GM21381 (cell line): Measurements from ENCODE around the gene BTBD19.
"Not testable (repeated sequence)": the region's sequence is repeated elsewhere in the genome, so short reads cannot be mapped to it uniquely, and the experiment has no call there.

Experiments used
- ATAC-seq: cut with Tn5 transposase; IDR thresholded peaks from one replicate; pipeline ENCODE4 v1.9.1; 2021; ENCODE audit warnings: mild to moderate bottlenecking, moderate library complexity; ENCODE audit not compliant: unreplicated experiment

The BTBD19 gene, protein sequence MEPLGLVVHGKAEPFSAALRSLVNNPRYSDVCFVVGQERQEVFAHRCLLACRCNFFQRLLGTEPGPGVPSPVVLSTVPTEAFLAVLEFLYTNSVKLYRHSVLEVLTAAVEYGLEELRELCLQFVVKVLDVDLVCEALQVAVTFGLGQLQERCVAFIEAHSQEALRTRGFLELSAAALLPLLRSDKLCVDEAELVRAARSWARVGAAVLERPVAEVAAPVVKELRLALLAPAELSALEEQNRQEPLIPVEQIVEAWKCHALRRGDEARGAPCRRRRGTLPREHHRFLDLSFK

DNA sequence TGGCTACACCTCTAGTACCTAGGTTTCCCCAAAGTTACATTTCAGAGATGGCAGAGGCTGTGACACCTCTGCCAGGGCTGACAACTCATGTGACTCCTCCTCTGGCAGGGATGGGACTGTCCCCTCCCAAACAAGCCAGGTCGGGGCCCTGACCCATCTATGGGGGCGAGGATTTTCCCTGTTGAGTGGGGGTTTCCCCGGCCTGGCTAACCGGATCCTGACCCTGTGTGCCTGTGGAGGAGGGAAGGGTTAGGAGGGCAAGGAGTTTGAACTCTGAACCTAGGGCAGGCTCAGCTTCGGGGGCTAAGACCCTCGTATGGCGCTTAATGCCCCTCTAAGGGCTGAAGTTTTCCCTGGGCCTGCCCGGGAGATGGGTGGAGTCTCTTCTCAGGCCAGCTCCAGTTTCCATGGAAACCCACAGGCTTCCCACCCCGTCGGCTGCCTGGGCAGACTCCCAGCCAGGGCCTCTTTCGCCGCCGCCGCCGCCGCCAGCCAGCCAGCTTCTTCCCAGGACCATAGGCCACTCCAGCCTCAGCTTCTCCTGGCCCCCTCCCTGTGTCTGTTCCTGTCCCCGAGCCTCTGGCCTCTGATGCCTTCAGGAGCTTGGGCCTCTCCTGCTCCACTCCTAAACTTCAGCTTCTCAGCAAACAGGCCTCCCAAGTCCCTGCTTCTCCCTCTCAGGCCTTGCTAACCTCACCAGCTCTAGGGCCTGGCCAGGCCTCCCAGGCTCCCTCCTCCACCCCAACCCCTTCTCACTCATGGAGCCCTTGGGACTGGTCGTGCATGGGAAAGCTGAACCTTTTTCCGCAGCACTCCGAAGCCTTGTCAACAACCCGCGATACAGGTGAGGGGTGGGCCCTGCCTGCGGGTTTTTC is at the start of gene BTBD19:
Gene BTBD19, plus strand, starts transcription at position 461 of the 875 bp plus-strand sequence. Its CDS starts 298 bp downstream, at position 759.
- ATAC-seq, result peak; percentile 31

DNA sequence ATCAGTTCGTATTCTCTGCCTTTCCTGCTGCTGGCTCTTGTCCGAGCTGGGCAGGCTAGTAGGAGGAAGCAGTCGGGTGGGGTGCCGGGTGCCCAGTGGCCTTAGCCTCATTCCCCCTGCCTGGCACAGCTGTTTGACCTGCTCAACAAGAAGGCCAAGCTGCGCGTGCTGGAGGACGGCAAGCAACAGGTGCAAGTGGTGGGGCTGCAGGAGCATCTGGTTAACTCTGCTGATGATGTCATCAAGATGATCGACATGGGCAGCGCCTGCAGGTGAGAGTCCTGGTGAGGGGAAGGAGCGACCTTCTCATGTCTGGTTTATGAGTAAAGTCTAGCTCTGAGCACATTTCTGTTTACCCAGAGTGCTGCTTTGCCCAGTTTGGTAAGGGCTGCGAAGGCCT is 49.2 kb upstream of the BTBD19 start:
- ATAC-seq, result no peak

DNA sequence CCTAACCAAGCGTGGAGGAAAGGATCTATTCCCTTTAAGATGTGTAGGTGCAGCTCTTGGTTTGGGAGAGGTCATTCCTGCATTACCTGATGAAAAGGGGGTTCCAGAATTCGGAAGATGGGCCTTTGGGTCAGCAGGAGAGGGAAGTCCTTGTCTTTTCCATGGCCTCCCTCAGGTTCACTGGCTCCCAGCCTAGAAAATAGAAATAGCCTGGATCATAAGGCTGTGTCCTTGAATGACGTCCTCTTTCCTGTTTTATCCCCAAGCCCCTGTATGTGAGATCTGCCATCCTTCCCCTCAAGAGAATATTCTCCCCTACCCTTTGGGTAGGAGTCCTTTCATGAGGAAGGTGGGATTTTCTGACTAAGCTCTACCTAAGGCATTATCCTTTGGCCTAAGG is 47.4 kb upstream of the BTBD19 start:
- no peak for ATAC-seq

DNA sequence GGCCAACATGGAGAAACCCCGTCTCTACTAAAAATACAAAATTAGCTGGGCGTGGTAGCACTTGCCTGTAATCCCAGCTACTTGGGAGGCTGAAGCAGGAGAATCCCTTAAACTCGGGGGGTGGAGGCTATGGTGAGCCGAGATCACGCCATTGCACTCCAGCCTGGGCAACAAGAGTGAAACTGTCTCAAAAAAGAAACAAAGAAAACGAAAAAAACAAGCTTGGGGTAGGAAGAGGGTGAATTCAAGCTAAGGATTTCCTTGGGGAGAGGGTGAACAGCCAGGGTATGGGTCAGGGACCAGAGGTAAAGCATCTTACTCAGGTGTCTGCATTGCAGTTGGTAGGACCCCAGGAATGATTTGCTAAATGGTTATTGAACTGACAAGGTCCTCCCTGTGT is 41.9 kb upstream of the BTBD19 start:
- ATAC-seq, result not testable (repeated sequence)

DNA sequence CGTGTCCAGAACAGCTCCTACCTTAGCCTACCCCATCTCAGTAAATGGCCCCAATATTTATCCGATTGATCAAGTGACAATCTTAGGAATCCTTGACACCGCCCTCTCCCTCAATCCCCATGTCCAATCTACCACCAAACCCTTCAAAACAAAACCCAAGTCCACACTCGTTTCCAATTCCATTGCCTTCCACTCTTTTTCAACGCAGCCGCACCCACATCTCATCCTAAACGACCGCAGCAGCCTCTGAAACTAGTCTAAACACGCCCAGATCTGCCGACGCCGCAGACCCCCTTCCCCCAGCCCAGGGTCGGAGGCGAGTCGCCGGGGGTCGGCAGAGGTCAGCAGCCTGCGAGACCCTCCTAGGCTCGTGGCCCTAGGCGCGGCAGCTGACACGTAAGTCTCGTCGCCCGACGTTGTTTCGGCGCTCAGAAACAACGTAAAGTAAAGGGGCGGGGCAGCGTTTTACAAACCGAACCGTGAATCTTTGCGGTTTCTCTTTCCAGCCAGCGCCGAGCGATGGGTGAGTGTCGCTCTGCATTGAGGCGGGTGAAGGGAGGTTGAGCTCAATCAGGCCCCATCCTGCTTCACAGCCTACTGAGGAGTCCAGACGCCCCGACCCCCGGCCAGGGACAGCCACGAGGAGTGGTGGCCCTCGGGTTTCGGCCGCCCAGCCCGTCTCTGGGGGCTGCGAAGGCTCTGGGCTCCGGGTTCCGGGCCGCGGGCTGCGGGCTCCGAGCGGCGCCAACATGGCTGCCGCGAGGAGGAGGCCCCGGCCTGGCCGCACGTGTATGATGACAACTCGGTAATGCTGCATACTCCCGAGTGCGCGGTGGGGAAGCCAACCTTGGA is 33.0 kb upstream of the BTBD19 start, which contains the start of gene RPS8:
Gene RPS8, plus strand, starts transcription at position 463 of the 852 bp plus-strand sequence. Its CDS starts 57 bp downstream, at position 520.
- peak; percentile 76 for ATAC-seq

DNA sequence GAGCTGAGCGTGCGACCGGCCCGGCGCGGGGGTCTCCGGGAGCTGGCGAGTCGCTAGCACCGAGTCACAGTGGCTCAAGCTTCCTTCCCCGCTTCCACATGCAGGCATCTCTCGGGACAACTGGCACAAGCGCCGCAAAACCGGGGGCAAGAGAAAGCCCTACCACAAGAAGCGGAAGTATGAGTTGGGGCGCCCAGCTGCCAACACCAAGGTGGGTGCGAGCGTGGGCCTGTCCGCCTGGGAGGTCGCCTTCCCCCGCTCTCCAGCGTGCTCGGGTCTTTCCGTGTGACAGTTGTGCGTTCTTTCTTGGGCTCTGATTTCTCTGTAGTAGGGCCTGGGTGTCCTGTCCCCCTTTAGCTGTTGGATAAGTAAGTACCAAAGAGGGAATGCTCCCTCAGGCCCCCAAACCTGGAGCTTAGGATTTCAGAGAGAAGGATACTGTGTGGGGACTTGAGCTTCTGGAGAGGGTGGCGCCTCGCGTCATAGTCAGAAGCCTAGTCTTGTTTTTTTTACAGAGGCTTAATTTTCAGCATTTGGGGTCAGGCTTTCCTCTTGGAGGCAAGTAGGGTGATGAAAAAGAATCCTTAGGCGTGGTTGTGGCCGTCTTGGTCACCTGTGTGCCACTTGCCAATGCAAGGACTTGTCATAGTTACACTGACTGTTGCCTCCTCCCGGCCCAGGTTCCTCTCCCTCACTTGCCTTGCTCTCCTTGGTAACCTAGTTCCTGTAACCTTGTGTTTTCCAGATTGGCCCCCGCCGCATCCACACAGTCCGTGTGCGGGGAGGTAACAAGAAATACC is 32.2 kb upstream of the BTBD19 start:
- ATAC-seq, result peak; percentile 3

DNA sequence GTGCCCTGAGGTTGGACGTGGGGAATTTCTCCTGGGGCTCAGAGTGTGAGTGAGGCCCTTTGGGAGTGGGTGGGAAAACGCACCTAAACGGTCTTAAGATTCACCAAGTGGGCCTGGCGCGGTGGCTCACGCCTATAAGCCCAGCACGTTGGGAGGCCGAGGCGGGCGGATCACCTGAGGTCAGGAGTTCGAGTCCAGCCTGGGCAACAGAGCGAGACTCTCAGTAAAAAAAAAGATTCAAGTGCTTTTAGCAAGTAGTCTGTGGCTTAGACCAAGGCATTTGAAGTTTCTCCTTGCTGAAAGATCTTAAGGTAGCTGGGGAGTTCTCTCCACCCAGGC is 31.6 kb upstream of the BTBD19 start:
- ATAC-seq, result no peak

DNA sequence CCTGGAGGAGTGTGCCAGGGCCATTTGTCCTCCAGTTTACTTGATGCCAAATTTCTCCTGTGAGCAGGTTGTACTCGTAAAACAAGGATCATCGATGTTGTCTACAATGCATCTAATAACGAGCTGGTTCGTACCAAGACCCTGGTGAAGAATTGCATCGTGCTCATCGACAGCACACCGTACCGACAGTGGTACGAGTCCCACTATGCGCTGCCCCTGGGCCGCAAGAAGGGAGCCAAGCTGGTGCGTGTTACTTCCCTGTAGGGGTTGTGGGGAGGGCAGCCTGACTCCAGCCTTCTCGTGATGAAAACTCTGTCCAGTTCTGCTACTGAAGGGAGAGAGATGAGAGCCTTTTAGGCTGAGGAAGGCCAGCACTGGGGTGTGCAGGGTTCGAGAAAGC is 30.8 kb upstream of the BTBD19 start:
- ATAC-seq, result no peak

DNA sequence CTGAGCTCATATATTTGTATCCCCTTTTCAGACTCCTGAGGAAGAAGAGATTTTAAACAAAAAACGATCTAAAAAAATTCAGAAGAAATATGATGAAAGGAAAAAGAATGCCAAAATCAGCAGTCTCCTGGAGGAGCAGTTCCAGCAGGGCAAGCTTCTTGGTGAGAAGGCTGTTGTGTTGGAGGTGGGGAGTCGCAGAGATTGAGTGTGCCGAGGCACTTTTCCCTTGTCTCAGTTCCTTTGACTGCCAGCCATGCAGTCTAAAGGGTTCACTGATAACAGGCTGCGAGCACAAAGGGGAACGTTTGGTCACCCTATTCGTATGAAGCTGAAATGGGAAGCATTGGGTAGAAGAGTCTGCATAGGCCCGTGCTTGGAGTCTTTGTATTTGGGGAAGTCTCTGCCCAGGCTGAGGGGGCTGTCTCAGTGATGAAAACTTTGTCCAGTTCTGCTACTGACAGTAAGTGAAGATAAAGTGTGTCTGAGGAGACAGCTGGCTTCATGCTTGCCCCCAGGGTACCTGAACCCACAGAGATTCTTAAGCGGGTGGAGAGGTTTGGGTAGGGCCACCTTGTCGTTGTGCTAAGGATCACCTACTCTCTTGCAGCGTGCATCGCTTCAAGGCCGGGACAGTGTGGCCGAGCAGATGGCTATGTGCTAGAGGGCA is 30.2 kb upstream of the BTBD19 start:
- ATAC-seq, result no peak

DNA sequence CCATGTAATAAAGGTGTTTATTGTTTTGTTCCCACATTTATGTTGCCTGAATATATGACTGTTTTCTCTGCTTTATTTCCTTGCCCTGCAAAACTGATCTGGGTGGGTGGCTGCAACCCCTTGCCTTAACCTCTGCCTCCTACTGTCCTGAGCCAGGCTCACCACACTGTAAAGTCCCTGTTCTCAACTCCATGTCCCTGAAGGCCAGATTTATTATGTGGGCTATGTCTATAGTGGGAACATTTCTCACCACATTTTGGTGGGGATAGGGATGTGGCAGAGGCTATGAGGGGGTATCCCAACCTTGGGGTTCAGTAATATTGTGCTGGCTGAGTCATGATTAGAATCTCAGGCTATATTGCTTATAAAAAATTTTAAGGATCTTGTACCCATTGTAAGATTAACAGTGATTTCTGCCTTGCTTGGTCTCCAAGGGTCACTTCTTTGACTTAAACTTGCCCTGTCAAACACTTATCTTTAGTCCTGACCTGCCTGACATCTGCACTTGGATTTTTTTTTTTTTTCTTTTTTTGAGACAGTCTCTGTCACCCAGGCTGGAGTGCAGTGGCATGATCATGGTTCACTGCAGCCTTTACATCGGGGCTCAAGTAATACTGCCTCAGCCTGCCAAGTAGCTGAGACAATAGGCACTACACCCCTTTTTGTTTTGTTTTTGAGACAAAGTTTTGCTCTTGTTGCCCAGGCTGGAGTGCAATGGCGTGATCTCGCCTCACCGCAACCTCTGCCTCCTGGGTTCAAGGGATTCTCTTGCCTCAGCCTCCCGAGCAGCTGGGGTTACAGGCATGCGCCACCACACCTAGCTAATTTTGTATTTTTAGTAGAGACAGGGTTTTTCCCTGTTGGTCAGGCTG is 29.4 kb upstream of the BTBD19 start:
- ATAC-seq, result no peak

DNA sequence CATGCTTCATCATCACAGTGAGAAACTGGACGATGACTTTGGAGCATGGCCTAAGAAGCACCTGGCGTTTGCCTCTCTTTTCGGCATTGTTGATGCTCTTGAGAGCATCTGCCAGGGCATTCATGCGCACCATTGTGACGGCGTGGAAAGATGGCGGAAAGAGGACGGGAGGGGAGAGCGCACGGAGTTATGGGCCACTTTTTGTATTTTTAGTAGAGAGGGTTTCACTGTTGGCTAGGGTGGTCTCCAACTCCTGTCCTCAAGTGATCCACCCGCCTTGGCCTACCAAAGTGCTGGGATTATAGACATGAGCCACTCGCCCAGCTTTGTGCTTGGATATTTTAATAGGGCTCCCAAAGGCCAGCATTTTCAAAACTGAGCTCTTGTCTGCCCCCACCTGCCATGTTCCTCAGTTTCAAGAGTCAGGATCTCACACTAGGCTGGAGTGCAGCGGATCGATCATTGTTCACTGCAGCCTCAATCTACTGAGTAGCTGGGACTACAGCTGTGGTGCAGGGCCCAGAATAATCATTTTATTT is 27.7 kb upstream of the BTBD19 start:
- no peak for ATAC-seq

DNA sequence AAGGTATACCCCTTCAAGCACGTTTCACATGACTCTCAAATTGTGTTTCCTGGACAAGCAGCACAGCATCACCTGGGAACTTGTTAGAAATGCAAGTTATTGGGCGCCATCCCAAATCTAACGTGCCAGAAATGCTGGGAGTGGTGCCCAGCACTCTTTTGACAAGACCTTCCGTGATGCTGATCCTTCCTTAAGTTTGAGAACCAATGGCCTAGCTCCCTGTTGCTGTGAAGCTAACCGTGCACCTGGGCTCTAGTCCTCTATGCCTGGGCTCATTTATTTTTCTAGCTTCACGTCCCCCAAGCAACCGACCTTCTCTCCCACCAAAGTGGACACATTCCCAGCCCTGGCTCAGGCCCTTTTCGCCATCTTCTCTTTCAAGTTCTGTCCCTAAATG is 24.6 kb upstream of the BTBD19 start:
- ATAC-seq, result no peak

DNA sequence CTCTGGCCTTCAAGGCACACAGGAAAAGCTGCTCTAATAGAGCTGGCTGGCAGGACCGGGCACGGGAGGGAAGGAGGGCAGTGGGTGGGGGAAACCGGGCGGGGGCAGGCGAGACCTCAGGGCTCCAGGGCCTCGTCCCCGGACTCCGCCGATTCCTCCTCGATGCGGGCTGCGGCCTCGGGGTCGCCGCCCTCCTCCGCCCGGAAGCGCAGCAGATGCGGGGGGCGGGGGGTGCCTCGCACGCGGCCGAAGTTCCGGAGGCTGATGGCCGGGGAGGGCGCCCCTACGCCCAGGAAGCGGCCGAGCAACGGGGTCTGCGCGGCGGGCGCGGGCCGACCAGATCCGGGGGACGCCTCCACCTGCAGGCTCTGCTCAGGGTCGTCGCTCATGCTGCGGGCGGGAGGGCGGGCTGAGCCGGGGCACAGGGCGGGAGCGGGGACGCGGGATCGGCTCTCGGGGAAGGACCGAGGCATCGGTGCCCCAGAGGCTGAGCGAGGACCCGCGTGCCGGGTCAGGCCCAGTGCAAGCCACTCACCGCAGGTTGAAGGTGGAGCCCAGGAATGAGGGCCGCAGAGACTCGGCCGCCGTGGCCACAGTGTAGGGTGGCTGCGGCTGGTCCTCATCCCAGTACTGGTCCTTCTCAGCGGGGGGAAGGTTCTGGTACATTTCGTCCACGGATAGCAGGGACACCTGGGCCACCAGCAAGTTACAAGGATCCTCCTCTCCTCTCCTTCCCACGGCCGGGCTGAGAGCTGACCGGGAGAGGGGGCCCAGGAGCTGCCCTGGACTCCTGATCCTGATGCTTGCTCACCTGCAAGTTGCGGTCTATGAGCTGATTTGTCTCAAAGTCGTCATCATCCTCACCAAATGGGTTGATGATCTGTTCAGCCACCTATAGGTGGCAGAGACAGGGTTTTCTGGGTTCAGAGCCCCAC is 24.0 kb upstream of the BTBD19 start:
- ATAC-seq, result no peak

DNA sequence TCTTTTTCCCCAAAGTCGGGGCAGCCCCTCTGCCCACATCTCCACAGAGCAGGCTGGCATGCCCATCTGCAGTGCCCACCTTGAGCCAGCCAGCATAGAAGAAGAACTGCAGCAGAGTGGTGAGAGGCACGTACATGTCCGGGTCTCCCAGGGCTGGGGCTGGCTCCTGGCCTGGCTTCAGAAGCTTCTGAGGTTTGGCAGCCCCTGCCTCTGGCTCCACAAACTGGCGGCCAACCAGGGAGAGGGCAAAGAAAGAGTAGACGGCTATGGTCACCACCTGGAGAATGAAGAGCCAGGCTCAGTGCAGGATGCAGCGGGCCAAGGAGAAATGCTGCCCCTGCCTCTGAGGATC is 23.3 kb upstream of the BTBD19 start:
- ATAC-seq, result no peak

DNA sequence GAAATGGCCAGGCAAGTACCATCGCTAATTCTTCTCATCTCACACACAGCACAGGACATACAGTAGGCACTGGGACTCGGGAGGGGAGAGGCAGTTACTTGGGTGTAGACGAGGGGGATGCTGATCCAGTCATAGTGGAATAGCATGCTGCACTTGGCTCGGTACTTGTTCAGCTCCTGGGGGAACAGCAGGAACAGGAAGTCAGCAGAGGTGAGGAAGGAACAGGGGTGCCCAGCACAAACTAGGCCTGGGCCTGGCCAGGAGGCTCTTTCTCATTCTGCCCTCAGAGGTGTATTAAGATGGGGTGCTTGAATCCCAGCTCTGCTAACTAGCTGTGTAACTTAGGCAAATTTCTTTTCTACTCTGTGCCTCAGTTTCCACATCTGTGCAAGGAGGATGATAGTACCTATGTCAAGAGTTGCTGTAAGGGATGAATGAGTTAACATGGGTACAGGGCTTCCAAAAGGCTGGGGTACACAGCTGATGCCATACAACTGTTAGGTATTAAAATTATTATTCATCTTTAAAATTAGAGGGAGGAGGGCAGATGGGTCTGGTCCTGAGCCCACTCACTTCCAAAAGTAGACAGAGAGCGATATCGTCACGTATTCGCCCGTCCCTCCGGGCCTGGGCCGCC is 22.7 kb upstream of the BTBD19 start:
- no peak for ATAC-seq

DNA sequence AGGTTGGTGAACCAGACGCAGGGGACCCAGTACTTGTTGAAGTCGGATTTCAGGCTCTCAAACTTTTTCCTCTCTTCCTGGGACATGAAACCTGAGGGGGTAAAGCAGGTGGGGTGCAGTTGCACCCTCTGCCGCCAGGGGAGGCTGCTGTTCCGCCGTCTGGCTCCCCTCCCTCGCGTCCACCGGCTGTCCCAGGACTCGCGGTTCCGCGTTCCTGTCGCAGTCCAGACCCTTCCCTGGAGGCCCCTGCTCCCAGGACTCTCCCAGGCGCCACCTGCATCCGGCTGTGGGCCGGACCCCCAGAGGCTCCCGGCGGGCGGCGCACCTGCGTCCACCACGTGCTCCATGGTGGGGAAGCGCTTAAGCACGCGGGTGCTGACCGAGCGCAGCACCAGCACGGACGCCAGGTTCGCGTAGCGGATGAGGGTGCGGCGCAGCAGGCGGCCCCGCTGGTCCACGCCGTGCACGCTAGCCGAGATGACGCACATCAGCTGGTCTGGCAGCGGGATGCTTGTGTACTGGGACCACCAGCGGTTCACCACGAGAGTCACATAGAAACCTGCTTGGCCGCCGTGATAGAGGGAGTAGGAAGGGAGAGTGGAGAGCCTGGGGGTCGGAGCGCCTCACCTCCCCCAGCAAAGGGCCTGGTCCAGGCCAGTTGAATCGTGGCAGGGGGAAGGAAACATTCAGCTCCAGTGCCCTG is 22.0 kb upstream of the BTBD19 start:
- peak; percentile 45 for ATAC-seq
